Stimulated activated CD4-positive, alpha-beta T cell treated with anti-CD3 and anti-CD28 coated beads, Interleukin-4, amount 100 ng/mL, for 48 hours (primary cell): ENCODE data around the gene PCDHB10.

Experiments
- DNase-seq, 2 donors: peaks; one replicate each; pipeline ENCODE4 v3.0.0-alpha.2; 2020; ENCODE audit warnings: low read depth in 2 of 2

PCDHB10 gene

GRCh38 chr5:141236516-141237313, 44.6 kb downstream of the PCDHB10 start:
- DNase-seq: no peak

DNA sequence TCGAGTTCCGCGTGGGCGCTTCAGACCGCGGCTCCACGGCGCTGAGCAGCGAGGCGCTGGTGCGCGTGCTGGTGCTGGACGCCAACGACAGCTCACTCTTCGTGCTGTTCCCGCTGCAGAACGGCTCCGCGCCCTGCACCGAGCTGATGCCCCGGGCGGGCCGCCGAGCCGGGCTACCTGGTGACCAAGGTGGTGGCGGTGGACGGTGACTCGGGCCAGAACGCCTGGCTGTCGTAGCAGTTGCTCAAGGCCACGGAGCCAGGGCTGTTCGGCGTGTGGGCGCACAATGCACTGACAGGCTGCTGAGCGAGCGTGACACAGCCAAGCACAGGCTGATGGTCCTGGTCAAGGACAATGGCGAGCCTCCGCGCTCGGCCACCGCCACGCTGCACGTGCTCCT, 49.3 kb downstream of the PCDHB10 start:
- no peak for DNase-seq
